H1 (cell line): ENCODE results near the gene JOSD2. TPM values are rescaled to one million over a fixed set of nuclear protein-coding genes. Genes with fewer than 3 reads are reported as not detected.

Source experiments
- CTCF ChIA-PET: fragments of 300-600 bp; sonication (Branson Sonifier 250); formaldehyde crosslinking; loops from one replicate; lab custom pipeline; 2021; ENCODE audit not compliant: partially characterized antibody; lab: Charles Lee
- POLR2A ChIA-PET: fragments of 300-600 bp; sonication (Branson Sonifier 250); formaldehyde crosslinking; loops from one replicate; lab custom pipeline; 2021; ENCODE audit warnings: inconsistent platforms; ENCODE audit not compliant: partially characterized antibody; lab: Charles Lee
- DNase-seq, 2 experiments: peaks; one replicate each; pipeline versions ENCODE4 v3.0.0 to v3.0.0-alpha.2; 2010 to 2022; ENCODE audit warnings: low spot score in 2 of 2, low read depth in 1 of 2, mixed read lengths in 1 of 2
- FAIRE-seq: peaks from 2 replicates; lab custom pipeline; 2011; peaks lifted over from hg19 to GRCh38; lab: Jason Lieb, UNC
- H2AFZ ChIP-seq: 2 replicates; pipeline ENCODE4 v1.8.1; 2012; ENCODE audit warnings: low read length, inconsistent platforms
- H2AK5ac ChIP-seq: 2 replicates; pipeline ENCODE4 v1.6.1; 2013; ENCODE audit warnings: low read depth, low read length
- H2BK120ac ChIP-seq: replicated peaks from 2 replicates; pipeline ENCODE3; 2013; ENCODE audit warnings: low read depth, low read length, inconsistent platforms
- H2BK12ac ChIP-seq: 2 replicates; pipeline ENCODE4 v1.6.1; 2013; ENCODE audit warnings: low read depth, low read length
- H2BK15ac ChIP-seq: 2 replicates; pipeline ENCODE4 v1.6.1; 2013; ENCODE audit warnings: low read length
- H2BK20ac ChIP-seq: 2 replicates; pipeline ENCODE4 v1.6.1; 2013; ENCODE audit warnings: low read length
- H2BK5ac ChIP-seq: 2 replicates; pipeline ENCODE4 v1.6.1; 2013; ENCODE audit warnings: low read depth, low read length
- H3K14ac ChIP-seq: 2 replicates; pipeline ENCODE4 v1.6.1; 2013; ENCODE audit warnings: inconsistent platforms; ENCODE audit not compliant: insufficient read length
- H3K18ac ChIP-seq: 2 replicates; pipeline ENCODE4 v1.6.1; 2013; ENCODE audit warnings: low read length; ENCODE audit errors: extremely low read depth
- H3K23ac ChIP-seq: 2 replicates; pipeline ENCODE4 v1.6.1; 2013; ENCODE audit warnings: inconsistent platforms; ENCODE audit not compliant: insufficient read length
- H3K23me2 ChIP-seq: 2 replicates; pipeline ENCODE4 v1.6.1; 2013; ENCODE audit warnings: low read depth, low read length
- H3K27ac ChIP-seq: 2 replicates; pipeline ENCODE4 v1.6.1; 2011; ENCODE audit warnings: low read depth, low read length, inconsistent platforms
- H3K27me3 ChIP-seq, 4 experiments: replicated peaks in 1 of 4; 1 replicate in 1 of 4; 2 replicates in 3 of 4; pipeline versions ENCODE4 v1.6.1 to v1.8.1; 2011 to 2013; ENCODE audit warnings: low read length in 3 of 4, mild to moderate bottlenecking in 3 of 4, inconsistent platforms in 2 of 4, mixed read lengths in 2 of 4, moderate library complexity in 1 of 4; ENCODE audit not compliant: control insufficient read depth in 3 of 4, insufficient read depth in 3 of 4; ENCODE audit errors: extremely low read depth in 1 of 4
- H3K36me3 ChIP-seq, 4 experiments: 2 replicates each; pipeline versions ENCODE4 v1.6.1 to v1.8.1; 2011 to 2013; ENCODE audit warnings: mild to moderate bottlenecking in 4 of 4, low read length in 3 of 4, moderate library complexity in 2 of 4, control low read depth in 1 of 4, inconsistent platforms in 1 of 4; ENCODE audit not compliant: insufficient read depth in 4 of 4, control insufficient read depth in 2 of 4
- H3K4ac ChIP-seq: replicated peaks from 2 replicates; pipeline ENCODE3; 2013; ENCODE audit warnings: low read length, low read depth, mixed read lengths, inconsistent platforms; ENCODE audit not compliant: insufficient read length
- H3K4me1 ChIP-seq, 4 experiments: replicated peaks in 1 of 4; 1 replicate in 1 of 4; 2 replicates in 3 of 4; pipeline versions ENCODE4 v1.6.1 to v1.8.1; 2011 to 2013; ENCODE audit warnings: low read length in 3 of 4, inconsistent platforms in 2 of 4, mixed read lengths in 1 of 4; ENCODE audit not compliant: insufficient read depth in 4 of 4, control insufficient read depth in 3 of 4
- H3K4me2 ChIP-seq, 2 experiments: 2 replicates each; pipeline versions ENCODE4 v1.6.1 to v1.8.1; 2011 to 2013; ENCODE audit warnings: low read depth in 2 of 2, low read length in 2 of 2, control low read depth in 1 of 2, inconsistent platforms in 1 of 2, mild to moderate bottlenecking in 1 of 2; ENCODE audit not compliant: insufficient read depth in 1 of 2
- H3K4me3 ChIP-seq, 4 experiments: fragments of 200-600, 300-600 bp in 1 of 4; sonication (generic), shearing (Covaris generic), sonication (Bioruptor Twin) in 1 of 4; 2 replicates each; pipeline versions ENCODE4 v1.5.1 to v1.8.1; 2011 to 2016; ENCODE audit warnings: low read length in 4 of 4, low read depth in 3 of 4, control low read depth in 2 of 4, inconsistent platforms in 2 of 4, mild to moderate bottlenecking in 2 of 4, mixed read lengths in 1 of 4, moderate library complexity in 1 of 4; ENCODE audit not compliant: insufficient read depth in 2 of 4; ENCODE audit errors: extremely low read depth in 1 of 4
- H3K56ac ChIP-seq: replicated peaks from 2 replicates; pipeline ENCODE3; 2013; ENCODE audit warnings: low read depth, mild to moderate bottlenecking, mixed read lengths, low read length, inconsistent platforms; ENCODE audit not compliant: insufficient read length
- H3K79me1 ChIP-seq: 2 replicates; pipeline ENCODE4 v1.6.1; 2013; ENCODE audit warnings: low read depth, low read length, control low read depth
- H3K79me2 ChIP-seq, 2 experiments: 2 replicates each; pipeline versions ENCODE4 v1.6.1 to v1.8.1; 2012 to 2013; ENCODE audit warnings: low read length in 2 of 2, mild to moderate bottlenecking in 2 of 2, inconsistent platforms in 1 of 2; ENCODE audit not compliant: insufficient read depth in 2 of 2, control insufficient read depth in 1 of 2
- H3K9ac ChIP-seq, 4 experiments: replicated peaks in 1 of 4; 1 replicate in 1 of 4; 2 replicates in 3 of 4; pipeline versions ENCODE4 v1.6.1 to v1.8.1; 2011 to 2013; ENCODE audit warnings: low read depth in 3 of 4, low read length in 3 of 4, control low read depth in 2 of 4, mild to moderate bottlenecking in 2 of 4, moderate library complexity in 2 of 4, inconsistent platforms in 1 of 4; ENCODE audit errors: extremely low read depth in 1 of 4
- H3K9me3 ChIP-seq, 2 experiments: 2 replicates each; pipeline versions ENCODE4 v1.6.1 to v1.8.1; 2012 to 2013; ENCODE audit warnings: mild to moderate bottlenecking in 2 of 2, moderate library complexity in 2 of 2, control low read depth in 1 of 2, inconsistent platforms in 1 of 2, low read depth in 1 of 2, low read length in 1 of 2, mixed read lengths in 1 of 2; ENCODE audit not compliant: insufficient read depth in 2 of 2
- H4K20me1 ChIP-seq, 2 experiments: replicated peaks in 1 of 2; 2 replicates each; pipeline versions ENCODE3 to v1.8.1; 2011 to 2013; ENCODE audit warnings: inconsistent platforms in 2 of 2, low read length in 2 of 2, mild to moderate bottlenecking in 1 of 2; ENCODE audit not compliant: insufficient read depth in 2 of 2, control insufficient read depth in 1 of 2
- H4K5ac ChIP-seq: 2 replicates; pipeline ENCODE4 v1.6.1; 2013; ENCODE audit warnings: low read length, low read depth, mixed read lengths, inconsistent platforms; ENCODE audit not compliant: insufficient read length
- H4K8ac ChIP-seq: 2 replicates; pipeline ENCODE4 v1.8.0; 2013; ENCODE audit warnings: mild to moderate bottlenecking, moderate library complexity, low read length, inconsistent platforms; ENCODE audit not compliant: insufficient read depth; ENCODE audit errors: extremely low read depth
- H4K91ac ChIP-seq: replicated peaks from 2 replicates; pipeline ENCODE3; 2013; ENCODE audit warnings: low read length, mixed read lengths, inconsistent platforms; ENCODE audit not compliant: insufficient read length
- BACH1 ChIP-seq: IDR thresholded peaks from 2 replicates; pipeline ENCODE4 v1.6.1; 2012; ENCODE audit warnings: low read length, improper control_type of control experiment
- BRCA1 ChIP-seq: IDR thresholded peaks from 2 replicates; pipeline ENCODE4 v1.6.1; 2012; ENCODE audit warnings: low read depth, low read length, improper control_type of control experiment
- CHD1 ChIP-seq: IDR thresholded peaks from 2 replicates; pipeline ENCODE4 v1.6.1; 2012; ENCODE audit warnings: low read depth, low read length, improper control_type of control experiment
- HDAC2 ChIP-seq, 2 experiments: fragments of 300-600 bp in 1 of 2; sonication (generic) in 1 of 2; IDR thresholded peaks; 2 replicates each; pipeline ENCODE4 v1.6.1; 2011 to 2012; ENCODE audit warnings: low read depth in 2 of 2, low read length in 2 of 2, mild to moderate bottlenecking in 2 of 2, moderate library complexity in 2 of 2, borderline replicate concordance in 1 of 2, inconsistent platforms in 1 of 2
- HDAC6 ChIP-seq: IDR thresholded peaks from one replicate; pipeline ENCODE4 v1.7.1; 2012; ENCODE audit warnings: low read depth, mild to moderate bottlenecking, inconsistent platforms, low read length, moderate library complexity
- JUN ChIP-seq: IDR thresholded peaks from 2 replicates; pipeline ENCODE4 v1.6.1; 2011; ENCODE audit warnings: low read depth, mild to moderate bottlenecking, improper control_type of control experiment, low read length
- RAD21 ChIP-seq, 2 experiments: IDR thresholded peaks in 1 of 2; conservative IDR thresholded peaks in 1 of 2; 2 replicates each; pipeline ENCODE4 v1.6.1; 2011; ENCODE audit warnings: low read depth in 2 of 2, low read length in 2 of 2, improper control_type of control experiment in 1 of 2, inconsistent platforms in 1 of 2, mild to moderate bottlenecking in 1 of 2, moderate library complexity in 1 of 2
- RFX5 ChIP-seq: IDR thresholded peaks from 2 replicates; pipeline ENCODE4 v1.6.1; 2011; ENCODE audit warnings: low read depth, low read length, improper control_type of control experiment, borderline replicate concordance
- SRF ChIP-seq: IDR thresholded peaks from 2 replicates; pipeline ENCODE4 v1.6.1; 2011; ENCODE audit warnings: mild to moderate bottlenecking, low read depth, low read length, moderate library complexity
- WGBS, 2 experiments: shearing (Covaris generic) in 1 of 2; methylation state at CpG; one replicate each; pipeline versions ENCODE4 v1.1.6 to v1.1.7; 2013 to 2015; ENCODE audit warnings: low lambda C conversion rate in 2 of 2, mixed read lengths in 2 of 2, inconsistent platforms in 1 of 2, low coverage in 1 of 2, missing lambda C conversion rate in 1 of 2; ENCODE audit not compliant: insufficient replicate concordance in 2 of 2, insufficient coverage in 1 of 2, insufficient read length in 1 of 2; ENCODE audit errors: extremely low coverage in 1 of 2, missing lambda C conversion rate in 1 of 2; 5-methylcytosine and 5-hydroxymethylcytosine counted together
- polyA plus RNA-seq, 7 experiments: library from polyadenylated mRNA; depleted of rRNA in 3 of 7; stranded (reverse) in 5 of 7; unstranded in 2 of 7; fragments of >200 nt in 5 of 7; fragments of 200-250 nt in 2 of 7; gene quantifications; 1 replicate in 5 of 7; 2 replicates in 1 of 7; 4 replicates in 1 of 7; pipeline versions ENCODE4 v1.2.1 to v1.2.3, GENCODE V29; 2011 to 2013; ENCODE audit warnings: missing spikeins in 2 of 7, mixed read lengths in 2 of 7
- total RNA-seq: library from RNA; stranded (reverse); fragmentation: NEBNext Ultra II Directional; extraction: Animal tissue kit (Norgen Biotek cat#: 25700); gene quantifications from 2 replicates; pipeline ENCODE4 v1.2.1, GENCODE V29; 2021
- TF ChIP-seq, protein P1 (sequence below): IDR thresholded peaks from 2 replicates; pipeline ENCODE4 v1.6.1; 2012; ENCODE audit warnings: inconsistent platforms
- TF ChIP-seq, protein P2 (sequence below): IDR thresholded peaks from 2 replicates; pipeline ENCODE4 v1.6.1; 2012; ENCODE audit warnings: inconsistent platforms

The JOSD2 gene
- total and polyA plus RNA-seq, 2 of the 8 experiments (the other 6 are each of a cell fraction or from before 2014, with no cell fraction given), result 1.9 to 6.6 TPM

DNA sequence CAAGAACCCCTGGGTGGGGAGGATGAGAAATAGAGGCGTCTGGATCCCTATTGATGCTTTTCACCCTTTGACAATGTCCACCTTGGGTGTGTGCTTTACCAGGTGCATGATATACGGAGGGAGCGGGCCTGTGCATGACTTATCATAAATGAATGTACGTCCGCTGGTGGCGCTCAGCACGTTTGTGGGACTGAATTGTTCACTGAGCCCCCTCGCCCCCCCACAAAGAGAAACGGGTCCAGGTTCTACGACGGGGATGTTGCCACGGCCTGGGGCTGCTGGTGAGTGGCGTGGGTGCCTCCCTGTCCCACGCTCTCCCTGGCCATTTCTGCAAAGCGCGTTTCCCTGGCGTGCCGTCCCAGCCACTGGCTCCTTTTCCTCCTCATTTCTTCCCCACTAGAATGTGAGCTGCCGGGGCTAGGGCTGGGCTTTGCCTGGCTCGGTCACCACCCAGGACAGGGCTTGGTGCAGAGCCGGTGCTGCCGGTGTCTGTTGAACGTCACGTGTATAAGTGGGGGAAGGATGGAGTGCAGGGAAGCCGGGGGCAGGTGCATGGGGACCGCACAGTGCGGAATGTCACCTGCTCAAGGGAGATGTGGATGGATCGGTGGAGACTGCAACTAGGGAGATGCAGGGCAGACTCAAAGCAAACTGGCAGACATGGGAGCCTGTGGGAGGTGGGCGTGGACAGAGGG is 35.7 kb upstream of the JOSD2 start:
- H4K8ac ChIP-seq, result no peak overlapping the region
- no peak for TF ChIP-seq BRCA1
- TF ChIP-seq RFX5, result no peak
- no peak for TF ChIP-seq HDAC6
- no peak for TF ChIP-seq CHD1
- TF ChIP-seq, protein P1, sequence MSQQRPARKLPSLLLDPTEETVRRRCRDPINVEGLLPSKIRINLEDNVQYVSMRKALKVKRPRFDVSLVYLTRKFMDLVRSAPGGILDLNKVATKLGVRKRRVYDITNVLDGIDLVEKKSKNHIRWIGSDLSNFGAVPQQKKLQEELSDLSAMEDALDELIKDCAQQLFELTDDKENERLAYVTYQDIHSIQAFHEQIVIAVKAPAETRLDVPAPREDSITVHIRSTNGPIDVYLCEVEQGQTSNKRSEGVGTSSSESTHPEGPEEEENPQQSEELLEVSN, result no peak
- TF ChIP-seq HDAC2 (IDR thresholded peaks at IDR 0.05; ENCODE audit: borderline replicate concordance in 1 of 2, low read depth in 2 of 2, low read length in 2 of 2), result no peak
- TF ChIP-seq, protein P2, sequence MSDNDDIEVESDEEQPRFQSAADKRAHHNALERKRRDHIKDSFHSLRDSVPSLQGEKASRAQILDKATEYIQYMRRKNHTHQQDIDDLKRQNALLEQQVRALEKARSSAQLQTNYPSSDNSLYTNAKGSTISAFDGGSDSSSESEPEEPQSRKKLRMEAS, result no peak
- no peak for TF ChIP-seq RAD21 (IDR thresholded peaks at IDR 0.05 in 1 of 2, conservative IDR thresholded peaks at IDR 0.05 in 1 of 2; ENCODE audit: low read depth in 2 of 2, low read length in 2 of 2)
- TF ChIP-seq SRF, result no peak
- no peak for TF ChIP-seq JUN
- no peak for TF ChIP-seq BACH1

More for the DNA sequence above, 35.7 kb upstream of the JOSD2 start:
- Histone ChIP-seq H4K5ac (no peak overlapping the region), H3K27ac (no peak overlapping the region), H3K4ac (no peak overlapping the region), H3K14ac (no peak overlapping the region), H3K18ac (no peak overlapping the region), H2BK20ac (no peak overlapping the region), H3K4me3 (no peak overlapping the region), H3K79me2 (no peaks in the 10 kb centered on the region), H4K91ac (no peak overlapping the region), H2BK120ac (no peak overlapping the region), H3K9me3 (no peaks in the 10 kb centered on the region), H3K4me2 (no peak overlapping the region), H3K36me3 (no peaks in the 10 kb centered on the region), H4K20me1 (peaks cover 2 to 6% of the 10 kb centered on the region in 2 experiments), H3K23ac (no peak overlapping the region), H3K79me1 (no peaks in the 10 kb centered on the region), H3K23me2 (peaks cover 5% of the 10 kb centered on the region), H2AFZ (no peak overlapping the region), H2AK5ac (no peak overlapping the region), H2BK15ac (no peak overlapping the region), H2BK5ac (no peak overlapping the region), H3K27me3 (peaks cover 0 to 12% (median 2%) of the 10 kb centered on the region in 4 experiments; a peak in 4 of 7 replicates), H2BK12ac (no peak overlapping the region), H3K9ac (no peak overlapping the region), H3K4me1 (peaks cover 0 to 12% (median 3%) of the 10 kb centered on the region in 4 experiments; a peak in 6 of 7 replicates), H3K56ac (no peak overlapping the region)
- CTCF ChIA-PET, result interaction anchor here (3.6 to 17.1 kb wide), 2 partner anchors 9 to 11 kb away, joined by 36 to 269 read pairs; no protein-coding TSS in a partner anchor
- DNase-seq, result no peak
- POLR2A ChIA-PET, result interaction anchor here (1.2 to 1.4 kb wide), 2 partner anchors 10 to 256 kb away, joined by 4 to 5 read pairs; no protein-coding TSS in a partner anchor
- no peak for FAIRE-seq
- WGBS, 2 experiments, result 89% methylated on average over 29 of the region's 29 CpGs; no CpG with 5 or more reads in 1 of the 2 experiments
